Measurements from ENCODE around the gene PTPRN2.

The PTPRN2 gene

GRCh38 chr7:158272091-158272490, 315.5 kb downstream of the PTPRN2 start:
- DNase-seq: no peak

DNA sequence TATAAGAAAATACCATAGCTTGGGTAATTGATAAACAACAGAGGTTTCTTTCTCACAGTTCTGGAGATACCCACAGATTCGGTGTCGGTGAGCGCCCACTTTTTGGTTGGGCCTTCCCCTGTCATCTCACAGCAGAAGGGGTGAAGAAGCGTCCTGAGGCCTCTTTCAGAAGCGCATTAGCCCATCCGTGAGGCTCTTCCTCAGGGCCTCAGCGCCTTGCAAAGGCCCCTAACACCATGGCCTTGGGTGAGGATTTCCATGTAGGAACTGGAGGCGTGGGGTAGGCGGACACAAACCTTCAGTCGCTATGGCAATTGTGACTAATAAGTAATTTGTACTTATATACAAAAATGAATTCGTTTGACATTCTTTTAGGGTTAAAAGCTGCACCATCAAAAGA, 316.0 kb downstream of the PTPRN2 start:
- DNase-seq: no peak

DNA sequence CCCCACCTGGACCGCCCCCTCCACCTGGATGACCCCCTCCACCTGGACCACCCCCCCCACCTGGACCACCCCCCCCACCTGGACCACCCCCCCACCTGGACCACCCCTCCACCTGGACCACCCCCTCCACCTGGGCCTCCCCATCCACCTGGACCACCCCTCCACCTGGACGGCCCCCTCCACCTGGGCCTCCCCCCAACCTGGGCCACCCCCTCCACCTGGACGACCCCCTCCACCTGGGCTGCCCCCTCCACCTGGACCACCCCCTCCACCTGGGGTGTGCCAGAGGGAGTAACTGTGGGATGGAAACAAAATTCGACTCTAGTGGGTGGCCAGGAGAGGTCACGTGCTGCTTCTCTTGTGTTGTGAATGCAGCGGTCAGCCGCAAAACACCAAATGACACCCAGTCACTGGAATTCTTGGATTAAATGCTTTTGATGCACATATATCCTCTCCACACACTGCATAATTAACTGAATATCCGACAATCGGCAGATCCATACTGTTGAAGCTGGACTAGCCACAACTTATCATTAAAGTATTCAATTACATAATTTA, 316.7 kb downstream of the PTPRN2 start:
- no peak for DNase-seq

DNA sequence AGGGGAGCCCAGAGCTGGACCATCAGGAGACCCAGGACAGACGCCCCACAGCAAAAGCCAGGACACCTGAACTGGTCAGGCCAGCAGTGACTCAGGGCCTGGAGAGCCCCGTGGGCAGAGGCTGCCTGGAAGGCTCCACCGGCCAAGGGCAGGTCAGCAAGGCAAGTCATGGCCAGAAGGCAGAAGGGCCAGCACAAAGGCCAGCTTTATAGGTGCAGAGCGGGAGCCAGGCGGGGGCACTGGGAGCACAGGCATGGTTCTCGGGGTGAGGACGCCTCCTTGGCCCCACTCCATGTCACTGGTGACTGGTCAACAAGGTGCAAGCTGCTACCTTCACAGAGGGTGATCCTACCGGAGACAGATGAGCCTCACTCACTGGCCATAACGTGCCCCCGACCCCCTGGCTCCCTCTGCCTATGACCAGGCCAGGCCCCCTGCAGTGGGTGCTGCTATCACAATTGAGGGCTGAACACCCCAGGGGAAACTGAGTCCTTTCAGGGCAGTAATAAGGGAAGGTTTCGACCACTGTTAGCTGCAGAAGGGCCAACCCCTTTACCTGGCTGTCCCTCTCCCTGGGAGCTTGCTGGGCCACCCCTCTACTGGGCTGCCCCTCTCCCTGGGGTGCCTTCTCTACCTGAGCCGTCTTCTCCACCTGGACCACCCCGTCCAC, 317.4 kb downstream of the PTPRN2 start:
- DNase-seq: no peak

DNA sequence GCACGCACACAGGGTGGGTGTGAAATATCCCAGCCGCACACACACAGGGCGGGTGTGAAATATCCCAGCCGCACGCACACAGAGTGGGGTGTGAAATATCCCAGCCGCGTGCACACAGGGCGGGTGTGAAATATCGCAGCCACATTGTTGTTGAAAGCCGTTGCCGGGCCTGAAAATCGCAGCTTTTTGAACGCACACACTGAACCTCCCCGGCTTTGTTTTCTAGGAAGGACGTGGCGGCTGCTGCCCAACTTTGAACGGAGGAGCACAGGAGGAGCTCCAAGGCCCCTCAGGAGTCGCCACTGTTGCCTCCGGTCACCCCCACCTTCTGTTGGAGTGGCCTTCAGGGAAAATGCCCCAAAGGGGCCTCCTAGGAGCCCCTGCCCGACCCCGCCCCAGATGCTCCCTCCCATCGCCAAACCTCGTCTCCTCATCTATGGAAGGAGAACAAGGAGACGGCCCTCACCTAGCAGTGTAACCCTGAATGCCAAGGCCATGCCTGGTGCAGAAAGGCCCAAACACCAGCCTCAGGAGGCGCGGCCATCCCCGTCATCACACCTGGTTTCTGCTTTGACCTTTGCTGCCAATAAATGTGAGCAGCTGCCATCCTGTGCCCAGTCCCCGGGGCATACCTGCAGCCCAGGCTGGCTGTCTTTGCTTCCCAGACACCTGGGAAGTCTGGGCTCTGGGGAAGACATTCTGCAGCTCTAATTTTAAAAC, 318.6 kb downstream of the PTPRN2 start:
- no peak for DNase-seq

- DNase-seq: no peak
These were observed 319.7 kb downstream of the PTPRN2 start for GRCh38 chr7:158267742-158268435.

DNA sequence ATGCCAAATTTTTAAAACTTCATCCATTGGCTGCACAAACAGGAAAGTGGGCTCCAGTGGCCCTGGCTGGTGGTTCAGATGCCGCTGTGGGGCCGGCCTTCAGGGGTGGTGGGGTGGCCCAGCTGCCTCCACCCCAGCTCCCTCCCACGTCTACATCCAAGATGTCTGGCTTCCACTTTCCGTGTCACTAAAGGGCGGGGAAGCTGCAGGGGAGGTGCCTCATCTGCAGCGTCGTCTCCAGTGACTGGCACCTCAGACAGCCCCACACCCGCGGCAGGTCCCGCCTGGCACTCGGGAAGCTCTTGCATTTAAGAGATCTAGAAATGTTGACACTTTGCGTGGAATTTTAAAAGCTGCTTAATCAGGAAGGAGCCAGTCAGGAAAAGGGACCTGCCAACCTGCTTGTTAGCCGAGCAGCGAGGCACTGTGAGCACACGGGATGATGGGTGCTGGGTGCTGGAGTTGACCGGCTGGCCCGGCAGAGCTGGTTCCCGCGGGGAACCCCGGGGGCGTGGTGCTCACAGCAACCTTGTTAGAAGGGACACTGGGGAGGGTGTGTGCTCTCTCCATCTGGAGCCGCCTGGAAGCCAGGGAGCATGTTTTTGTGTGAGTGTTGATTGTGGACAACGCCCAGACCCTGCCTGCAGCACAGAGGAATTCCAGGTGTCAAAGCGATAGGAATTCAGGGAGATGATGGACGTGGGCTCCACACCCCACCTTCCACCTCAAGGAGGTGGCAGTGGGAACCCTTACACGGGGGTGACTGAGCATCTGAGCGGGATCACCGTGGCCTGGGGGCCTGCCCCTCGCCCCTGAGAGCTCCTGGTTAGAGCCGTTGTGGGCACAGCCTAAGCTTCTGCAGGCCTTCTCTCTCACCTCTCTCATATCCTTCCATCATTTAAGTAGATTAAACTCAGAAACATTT, 320.5 kb downstream of the PTPRN2 start:
- no peak for DNase-seq

DNA sequence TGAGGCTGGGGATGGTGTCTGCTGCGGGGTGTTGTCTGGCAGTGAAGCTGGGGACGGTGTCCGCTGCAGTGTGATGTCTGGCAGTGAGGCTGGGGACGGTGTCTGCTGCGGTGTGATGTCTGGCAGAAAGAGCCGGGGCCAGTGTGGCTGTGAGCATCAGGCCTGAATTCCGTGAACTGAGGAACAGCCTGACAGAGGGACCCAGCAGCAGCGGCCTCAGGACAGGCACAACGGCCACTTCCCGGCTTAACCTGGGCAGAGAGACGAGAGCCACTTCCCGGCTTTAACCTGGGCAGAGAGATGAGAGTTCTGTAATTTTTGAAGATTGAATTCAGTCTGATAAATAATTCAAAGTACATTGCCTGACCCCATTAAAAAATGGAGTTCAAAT, 321.2 kb downstream of the PTPRN2 start:
- no peak for DNase-seq

DNA sequence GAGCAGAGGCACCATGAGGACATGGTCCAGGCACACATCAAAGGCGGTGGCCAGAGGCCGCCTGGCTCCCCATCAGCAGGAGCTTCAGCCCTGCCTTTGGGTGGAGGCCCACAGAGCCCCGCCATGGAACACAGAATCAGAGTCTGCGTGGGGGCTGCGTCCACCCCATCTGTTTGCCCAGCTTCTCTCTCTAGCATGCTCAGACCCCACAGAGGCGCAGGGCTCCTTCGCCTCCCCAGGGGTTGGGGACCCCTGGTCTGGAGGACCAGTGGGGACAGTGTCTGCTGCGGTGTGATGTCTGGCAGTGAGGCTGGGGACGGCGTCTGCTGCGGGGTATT, 321.9 kb downstream of the PTPRN2 start:
- DNase-seq: no peak

GRCh38 chr7:158264881-158265742, 322.5 kb downstream of the PTPRN2 start:
- no peak for DNase-seq

DNA sequence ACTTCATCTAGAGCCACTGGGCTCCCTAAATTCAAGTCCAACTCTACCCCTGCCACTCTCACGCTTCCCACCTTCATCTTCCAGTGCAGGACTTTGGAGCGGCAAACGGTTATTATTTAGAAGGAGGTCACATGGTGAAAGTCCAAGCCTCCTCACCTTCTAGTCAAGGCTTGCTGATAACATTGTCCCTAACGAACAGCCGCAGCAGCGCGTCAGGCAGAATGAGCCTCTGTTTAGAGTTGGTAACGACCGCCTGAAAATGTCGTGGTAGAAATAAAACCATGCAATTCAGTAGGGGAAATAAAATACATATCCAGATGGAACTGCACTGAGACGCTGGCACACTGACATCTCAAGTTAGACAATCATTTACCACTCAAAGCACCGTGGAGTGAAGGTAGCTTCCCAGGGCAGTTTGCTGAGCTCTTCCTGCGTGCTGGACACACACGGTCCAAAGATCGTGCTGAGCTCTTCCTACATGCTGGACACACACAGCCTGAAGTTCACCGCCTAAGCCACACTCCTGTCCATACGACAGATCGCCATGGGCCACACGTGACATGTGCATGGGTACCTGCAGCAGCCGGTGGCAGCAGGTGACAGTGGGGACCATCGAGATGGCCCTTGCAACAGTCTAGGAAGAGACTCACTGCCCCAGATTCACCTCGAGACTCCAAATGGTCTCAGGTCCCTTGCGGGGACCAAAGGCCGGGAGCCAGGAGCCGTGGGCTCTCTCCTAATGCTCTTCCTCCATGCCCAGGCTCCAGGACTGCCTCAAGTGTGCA, 323.5 kb downstream of the PTPRN2 start:
- no peak for DNase-seq

GRCh38 chr7:158263110-158263963, 324.3 kb downstream of the PTPRN2 start:
- no peak for DNase-seq

- DNase-seq: no peak
These were observed 325.1 kb downstream of the PTPRN2 start for GRCh38 chr7:158262284-158263109.

DNA sequence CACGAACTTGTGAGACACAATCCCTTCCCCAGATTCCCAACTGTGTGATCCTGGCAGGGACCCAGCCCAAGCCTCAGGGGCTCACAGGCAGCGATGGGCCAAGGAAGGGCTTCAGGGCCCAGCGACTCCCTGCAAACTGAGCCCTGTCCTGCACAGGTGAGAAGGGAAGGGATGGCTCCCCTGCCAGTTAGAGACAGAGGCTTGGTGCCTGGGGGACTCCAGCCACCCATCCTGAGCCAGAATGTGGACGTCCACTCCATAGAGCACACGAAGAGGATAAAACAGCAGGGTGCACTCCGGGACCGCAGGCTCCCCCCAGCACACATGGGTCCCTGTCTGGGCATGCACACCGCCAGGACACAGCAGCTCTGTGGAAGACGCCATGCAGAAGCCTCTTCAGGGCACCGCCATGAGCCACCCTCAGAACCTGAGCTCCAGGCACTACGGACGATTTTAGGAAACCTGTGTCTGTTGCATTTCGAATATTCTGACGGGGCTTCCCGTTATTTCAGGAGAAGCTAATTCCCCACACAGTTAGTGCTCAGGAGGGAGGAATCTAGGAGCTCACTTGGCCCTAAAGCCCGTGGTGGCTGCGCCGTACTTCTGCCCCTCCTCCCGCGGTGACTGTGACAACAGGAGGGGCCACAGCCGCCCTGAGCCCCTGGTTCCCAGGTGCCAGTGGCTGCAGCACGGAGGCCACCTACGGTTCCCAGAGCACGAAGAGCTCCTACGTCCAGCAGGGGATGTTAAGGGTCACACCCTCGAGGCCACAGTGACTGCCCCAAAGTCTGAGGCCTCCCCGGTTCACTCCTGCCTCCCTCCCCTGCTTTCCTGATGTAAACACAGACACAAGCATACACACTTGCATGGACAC, 326.0 kb downstream of the PTPRN2 start:
- no peak for DNase-seq

DNA sequence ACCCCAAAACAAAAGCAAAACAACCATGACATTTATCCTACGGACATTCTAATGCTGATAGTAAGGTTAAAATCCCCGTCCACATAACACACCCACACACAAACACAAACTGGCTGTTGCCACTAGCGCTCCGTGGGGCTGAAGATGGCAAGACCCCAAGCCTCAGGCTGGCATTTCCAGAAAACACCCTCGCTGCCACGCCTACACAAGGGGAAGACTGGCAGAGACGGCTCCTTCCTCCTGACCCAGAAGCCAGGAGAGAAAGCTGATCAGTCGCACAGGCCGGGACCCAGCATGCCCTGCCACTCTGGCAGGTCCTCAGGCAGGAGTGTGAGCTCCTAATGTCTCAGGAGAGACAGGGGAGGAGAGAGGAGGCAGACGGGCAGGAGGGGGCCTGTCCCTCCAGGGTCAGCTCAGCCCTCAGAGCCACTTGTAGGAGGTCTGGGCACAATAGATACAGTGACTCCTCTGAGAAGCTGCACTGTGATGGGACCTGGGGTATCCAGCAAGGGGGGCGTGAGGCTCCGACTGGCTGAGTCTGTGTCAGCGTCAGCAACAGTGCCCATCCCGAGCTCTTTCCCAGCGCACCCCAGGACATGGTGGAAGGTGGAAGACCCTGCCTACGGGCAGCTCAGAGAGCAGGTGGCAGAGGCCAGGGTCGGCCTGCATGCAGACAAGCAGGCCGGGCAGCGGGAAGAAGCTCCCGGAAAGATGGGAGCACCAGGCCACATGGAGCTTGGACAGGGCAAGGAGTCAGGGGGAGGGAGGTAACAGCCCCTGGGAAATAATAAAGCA, 326.9 kb downstream of the PTPRN2 start:
- no peak for DNase-seq

DNA sequence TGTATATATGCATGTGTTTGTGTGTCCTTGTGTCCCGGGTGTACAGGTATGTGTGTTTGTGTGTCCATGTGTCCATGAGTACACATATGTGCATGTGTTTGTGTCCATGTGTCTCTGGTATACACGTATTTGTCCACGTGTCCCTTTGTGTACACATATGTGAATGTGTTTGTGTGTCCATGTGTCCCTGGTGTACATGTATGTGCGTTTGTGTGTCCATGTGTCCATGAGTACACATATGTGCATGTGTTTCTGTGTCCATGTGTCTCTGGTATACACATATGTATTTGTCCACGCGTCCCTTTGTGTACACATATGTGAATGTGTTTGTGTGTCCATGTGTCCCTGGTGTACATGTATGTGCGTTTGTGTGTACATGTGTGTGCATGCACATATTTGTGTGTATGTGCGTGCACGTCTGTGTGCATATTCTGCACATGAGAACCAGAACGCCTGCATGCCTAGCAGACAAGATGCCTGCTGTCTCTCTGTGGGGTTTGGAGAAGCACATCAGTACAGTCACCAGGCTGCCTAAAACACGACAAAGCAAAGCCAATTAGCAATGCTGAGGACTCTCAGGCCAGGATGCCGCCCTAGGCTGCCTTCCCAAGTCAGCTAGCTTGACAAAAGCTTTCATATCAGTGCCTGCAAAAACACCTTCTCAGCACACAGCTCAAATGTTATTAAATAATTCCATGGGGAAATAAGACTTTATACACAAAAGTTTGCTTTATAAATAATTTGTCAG, 327.8 kb downstream of the PTPRN2 start:
- DNase-seq: no peak

Data from stimulated activated CD4-positive, alpha-beta T cell treated with anti-CD3 and anti-CD28 coated beads, Interleukin-15, amount 100 ng/mL, for 24 hours (primary cell).